Measurements from ENCODE around the gene PPP3R1. TPM values are rescaled to one million over a fixed set of nuclear protein-coding genes. Genes with fewer than 3 reads are reported as not detected.

PPP3R1 gene
- total RNA-seq, 2 experiments from 2014 or later: 69.8 to 70.3 TPM

DNA sequence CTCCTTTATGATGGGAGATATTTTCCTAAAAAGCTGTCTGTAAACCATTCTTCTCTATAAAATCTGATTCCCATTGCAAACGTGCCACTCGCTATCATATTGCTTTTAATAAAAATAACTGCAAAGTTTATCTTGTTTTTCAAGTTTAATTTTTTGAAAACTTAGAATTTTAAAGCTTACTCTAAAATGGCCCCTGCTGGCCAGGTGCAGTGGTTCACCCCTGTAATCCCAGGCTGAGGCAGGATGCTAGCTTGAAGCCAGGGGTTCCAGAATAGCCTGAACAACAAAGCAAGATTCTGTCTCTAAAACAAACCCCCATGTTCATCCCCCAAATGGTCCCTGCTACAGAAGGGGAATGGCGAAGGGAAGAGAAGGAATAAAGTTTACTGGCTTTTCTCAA, 41.9 kb upstream of the PPP3R1 start:
- Histone ChIP-seq H3K4me1 (ENCODE audit: insufficient read depth, low read length) (no peaks in the 10 kb centered on the region), H3K9me3 (ENCODE audit: control insufficient read depth in 1 of 2, insufficient read depth in 1 of 2, low read length in 2 of 2) (no peaks in the 10 kb centered on the region), H3K36me3 (ENCODE audit: insufficient read depth, low read length) (no peaks in the 10 kb centered on the region), H3K4me3 (ENCODE audit: low read length) (no peak overlapping the region), H3K27me3 (ENCODE audit: control insufficient read depth in 1 of 2, insufficient read depth in 2 of 2, low read length in 2 of 2) (no peaks in the 10 kb centered on the region), H3K27ac (ENCODE audit: low read depth in 1 of 2, low read length in 2 of 2) (no peak overlapping the region)
- TF ChIP-seq, protein P1, sequence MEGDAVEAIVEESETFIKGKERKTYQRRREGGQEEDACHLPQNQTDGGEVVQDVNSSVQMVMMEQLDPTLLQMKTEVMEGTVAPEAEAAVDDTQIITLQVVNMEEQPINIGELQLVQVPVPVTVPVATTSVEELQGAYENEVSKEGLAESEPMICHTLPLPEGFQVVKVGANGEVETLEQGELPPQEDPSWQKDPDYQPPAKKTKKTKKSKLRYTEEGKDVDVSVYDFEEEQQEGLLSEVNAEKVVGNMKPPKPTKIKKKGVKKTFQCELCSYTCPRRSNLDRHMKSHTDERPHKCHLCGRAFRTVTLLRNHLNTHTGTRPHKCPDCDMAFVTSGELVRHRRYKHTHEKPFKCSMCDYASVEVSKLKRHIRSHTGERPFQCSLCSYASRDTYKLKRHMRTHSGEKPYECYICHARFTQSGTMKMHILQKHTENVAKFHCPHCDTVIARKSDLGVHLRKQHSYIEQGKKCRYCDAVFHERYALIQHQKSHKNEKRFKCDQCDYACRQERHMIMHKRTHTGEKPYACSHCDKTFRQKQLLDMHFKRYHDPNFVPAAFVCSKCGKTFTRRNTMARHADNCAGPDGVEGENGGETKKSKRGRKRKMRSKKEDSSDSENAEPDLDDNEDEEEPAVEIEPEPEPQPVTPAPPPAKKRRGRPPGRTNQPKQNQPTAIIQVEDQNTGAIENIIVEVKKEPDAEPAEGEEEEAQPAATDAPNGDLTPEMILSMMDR (IDR thresholded peaks at IDR 0.05): no peak
- intact Hi-C loops (cut with DNase I, micrococcal nuclease): no loop called here
- no peaks in the 10 kb centered on the region for H3K9me3 Mint-ChIP-seq
- no peak for ATAC-seq (ENCODE audit: poor library complexity)
- no peaks in the 10 kb centered on the region for H3K4me1 Mint-ChIP-seq (ENCODE audit: low read depth)
- CTCF ChIA-PET: interaction anchor here (0.6 to 1.9 kb wide), 2 partner anchors 120 to 172 kb away, joined by 3 to 8 read pairs; no protein-coding TSS in a partner anchor
- POLR2A ChIA-PET: no interaction called here
- DNase-seq: no peak
- no peak overlapping the region for H3K4me3 Mint-ChIP-seq
- H3K27me3 Mint-ChIP-seq: no peaks in the 10 kb centered on the region
- H3K27ac Mint-ChIP-seq: no peak overlapping the region
- no peaks in the 10 kb centered on the region for H3K36me3 Mint-ChIP-seq (ENCODE audit: low read depth)

DNA sequence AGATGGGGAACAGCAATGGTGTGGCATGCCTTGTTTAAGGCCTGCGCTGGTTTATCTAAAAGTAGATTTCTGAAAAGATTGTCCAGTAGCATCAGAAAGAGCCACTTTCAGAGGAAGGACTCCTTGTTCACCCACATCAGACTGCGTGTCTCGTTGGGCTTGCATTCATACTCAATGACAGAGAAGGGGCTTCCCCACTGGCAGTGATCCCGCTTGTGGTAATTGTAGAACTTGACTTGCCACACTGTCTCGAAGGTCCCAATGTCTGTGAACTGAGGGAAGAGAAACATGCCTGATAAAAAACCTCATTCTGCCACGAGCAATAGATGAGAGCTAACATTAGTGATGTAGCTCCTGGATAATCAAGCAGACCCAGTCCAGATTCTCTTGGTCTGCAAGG, 41.4 kb upstream of the PPP3R1 start:
- CTCF ChIA-PET: interaction anchor here (1.9 kb wide), 1 partner anchor 171 kb away, joined by 8 read pairs; no protein-coding TSS in a partner anchor
- H3K4me3 Mint-ChIP-seq: no peak overlapping the region
- no peak overlapping the region for H3K27ac Mint-ChIP-seq

DNA sequence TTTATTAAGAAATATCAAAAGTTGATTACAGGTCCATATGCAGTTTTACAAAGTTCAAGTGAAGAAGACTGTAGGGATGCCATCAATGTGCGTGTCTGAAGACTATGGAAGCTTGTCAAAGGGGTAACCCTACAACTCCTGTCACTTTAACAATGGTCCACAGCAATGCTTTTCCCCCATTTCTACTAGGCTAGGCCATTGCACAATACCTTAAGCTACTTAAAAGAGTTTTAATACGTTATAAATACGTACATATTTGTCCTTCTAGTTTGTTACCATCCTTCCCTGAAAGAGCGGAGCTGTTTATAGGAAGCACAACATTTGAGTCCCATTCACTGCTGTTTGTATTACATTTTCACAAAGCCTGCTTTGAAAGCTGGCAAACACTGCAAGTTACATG, 40.7 kb upstream of the PPP3R1 start:
- no peaks in the 10 kb centered on the region for H3K4me1 ChIP-seq (ENCODE audit: insufficient read depth, low read length)
- H3K27me3 Mint-ChIP-seq: peaks cover 7% of the 10 kb centered on the region

More for the DNA sequence above, 41.4 kb upstream of the PPP3R1 start:
- no peaks in the 10 kb centered on the region for H3K36me3 ChIP-seq (ENCODE audit: insufficient read depth, low read length)
- no peak for ATAC-seq (ENCODE audit: poor library complexity)
- no peak for DNase-seq
- no peaks in the 10 kb centered on the region for H3K27me3 ChIP-seq (ENCODE audit: control insufficient read depth in 1 of 2, insufficient read depth in 2 of 2, low read length in 2 of 2)
- Mint-ChIP-seq H3K4me1 (ENCODE audit: low read depth) (no peaks in the 10 kb centered on the region), H3K9me3 (no peaks in the 10 kb centered on the region), H3K36me3 (ENCODE audit: low read depth) (no peaks in the 10 kb centered on the region), H3K27me3 (peaks cover under 1% of the 10 kb centered on the region)
- H3K9me3 ChIP-seq (ENCODE audit: control insufficient read depth in 1 of 2, insufficient read depth in 1 of 2, low read length in 2 of 2): no peaks in the 10 kb centered on the region
- POLR2A ChIA-PET: no interaction called here
- no peak overlapping the region for H3K4me3 ChIP-seq (ENCODE audit: low read length)
- intact Hi-C loops (cut with DNase I, micrococcal nuclease): no loop called here
- no peaks in the 10 kb centered on the region for H3K4me1 ChIP-seq (ENCODE audit: insufficient read depth, low read length)
- no peak overlapping the region for H3K27ac ChIP-seq (ENCODE audit: low read depth in 1 of 2, low read length in 2 of 2)
- TF ChIP-seq, protein P1 (IDR thresholded peaks at IDR 0.05): no peak

More for the DNA sequence above, 40.7 kb upstream of the PPP3R1 start:
- Mint-ChIP-seq H3K4me3 (no peak overlapping the region), H3K27ac (no peak overlapping the region), H3K36me3 (ENCODE audit: low read depth) (no peaks in the 10 kb centered on the region), H3K9me3 (no peaks in the 10 kb centered on the region), H3K4me1 (ENCODE audit: low read depth) (no peaks in the 10 kb centered on the region)
- TF ChIP-seq, protein P1 (IDR thresholded peaks at IDR 0.05): no peak
- no peak overlapping the region for H3K27ac ChIP-seq (ENCODE audit: low read depth in 1 of 2, low read length in 2 of 2)
- H3K36me3 ChIP-seq (ENCODE audit: insufficient read depth, low read length): no peaks in the 10 kb centered on the region
- ATAC-seq (ENCODE audit: poor library complexity): no peak
- no peak for DNase-seq
- no peaks in the 10 kb centered on the region for H3K9me3 ChIP-seq (ENCODE audit: control insufficient read depth in 1 of 2, insufficient read depth in 1 of 2, low read length in 2 of 2)
- CTCF ChIA-PET: interaction anchor here (1.2 to 1.9 kb wide), 2 partner anchors 171 to 174 kb away, joined by 3 to 8 read pairs; no protein-coding TSS in a partner anchor
- POLR2A ChIA-PET: no interaction called here
- intact Hi-C loops (cut with DNase I, micrococcal nuclease): no loop called here
- no peaks in the 10 kb centered on the region for H3K27me3 ChIP-seq (ENCODE audit: control insufficient read depth in 1 of 2, insufficient read depth in 2 of 2, low read length in 2 of 2)
- H3K4me3 ChIP-seq (ENCODE audit: low read length): no peak overlapping the region

All from CD4-positive, alpha-beta T cell (primary cell).